Endothelial cell of umbilical vein (primary cell): ENCODE data around the gene CNR2. TPM values are rescaled to one million over a fixed set of nuclear protein-coding genes. Genes with fewer than 3 reads are reported as not detected.

Experiments
- BruUV-seq: library from RNA; stranded (reverse); fragments of 400-500 nt; replicated peaks from 2 replicates; lab custom pipeline; 2021; lab: Mats Ljungman, UMichigan
- CTCF ChIA-PET: fragments of 300-600, 350-600 bp; sonication (Branson Sonifier 250); formaldehyde crosslinking; loops from one replicate; lab custom pipeline; 2021; ENCODE audit warnings: antibody characterized with exemption, inconsistent platforms; lab: Charles Lee
- POLR2A ChIA-PET: fragments of 300-600, 350-600 bp; sonication (Branson Sonifier 250); formaldehyde crosslinking; loops from one replicate; lab custom pipeline; 2021; ENCODE audit warnings: antibody characterized with exemption, inconsistent platforms; lab: Charles Lee
- DNase-seq: peaks from one replicate; pipeline ENCODE4 v3.0.0-alpha.2; 2011; ENCODE audit warnings: low read depth, low spot score
- FAIRE-seq: peaks from 2 replicates; lab custom pipeline; 2011; peaks lifted over from hg19 to GRCh38; lab: Jason Lieb, UNC
- H2AFZ ChIP-seq: 2 replicates; pipeline ENCODE4 v1.6.0; 2012; ENCODE audit warnings: low read depth, low read length, control low read depth, inconsistent platforms
- H3K27ac ChIP-seq: 2 replicates; pipeline ENCODE4 v1.5.1; 2011; ENCODE audit warnings: low read depth, mild to moderate bottlenecking, control low read depth, low read length, moderate library complexity; ENCODE audit not compliant: insufficient read depth
- H3K27me3 ChIP-seq, 2 experiments: 2 replicates each; pipeline versions ENCODE4 v1.6.0 to v1.6.1; 2011; ENCODE audit warnings: low read length in 2 of 2, mixed read lengths in 1 of 2; ENCODE audit not compliant: control insufficient read depth in 2 of 2, insufficient read depth in 2 of 2
- H3K36me3 ChIP-seq, 2 experiments: 2 replicates in 1 of 2; 3 replicates in 1 of 2; pipeline ENCODE4 v1.5.1; 2011; ENCODE audit warnings: low read length in 2 of 2, mild to moderate bottlenecking in 1 of 2, moderate library complexity in 1 of 2; ENCODE audit not compliant: control insufficient read depth in 2 of 2, insufficient read depth in 2 of 2; ENCODE audit errors: extremely low read depth in 1 of 2
- H3K4me1 ChIP-seq: 3 replicates; pipeline ENCODE4 v1.5.1; 2011; ENCODE audit warnings: mild to moderate bottlenecking, low read length; ENCODE audit not compliant: control insufficient read depth, insufficient read depth; ENCODE audit errors: extremely low read depth
- H3K4me2 ChIP-seq: 2 replicates; pipeline ENCODE4 v1.6.1; 2011; ENCODE audit warnings: low read length, control low read depth, mixed read lengths; ENCODE audit not compliant: insufficient read depth
- H3K4me3 ChIP-seq, 3 experiments: fragments of 200-600 bp in 1 of 3; sonication (generic), shearing (Covaris generic) in 1 of 3; replicated peaks in 1 of 3; 2 replicates each; pipeline ENCODE4 v1.5.1; 2011 to 2016; ENCODE audit warnings: control low read depth in 3 of 3, low read length in 3 of 3, mild to moderate bottlenecking in 2 of 3, inconsistent platforms in 1 of 3, low read depth in 1 of 3, moderate library complexity in 1 of 3; ENCODE audit not compliant: insufficient read depth in 1 of 3
- H3K79me2 ChIP-seq: 2 replicates; pipeline ENCODE4 v1.6.0; 2012; ENCODE audit warnings: low read length, inconsistent platforms; ENCODE audit not compliant: control insufficient read depth, insufficient read depth
- H3K9ac ChIP-seq: replicated peaks from 2 replicates; pipeline ENCODE3; 2011; ENCODE audit warnings: low read length, control low read depth; ENCODE audit not compliant: insufficient read depth; ENCODE audit errors: extremely low read depth
- H3K9me1 ChIP-seq: replicated peaks from 3 replicates; pipeline ENCODE4 v1.6.0; 2011; ENCODE audit warnings: mild to moderate bottlenecking, low read length; ENCODE audit not compliant: control insufficient read depth, insufficient read depth; ENCODE audit errors: extremely low read depth
- H3K9me3 ChIP-seq: replicated peaks from 2 replicates; pipeline ENCODE4 v1.5.1; 2012; ENCODE audit warnings: low read length, inconsistent platforms; ENCODE audit not compliant: control insufficient read depth, insufficient read depth
- H4K20me1 ChIP-seq: replicated peaks from 2 replicates; pipeline ENCODE3; 2011; ENCODE audit warnings: mild to moderate bottlenecking, low read length; ENCODE audit not compliant: control insufficient read depth, insufficient read depth; ENCODE audit errors: extremely low read depth
- CTCF ChIP-seq, 2 donors: IDR thresholded peaks; 1 replicate in 1 of 2; 2 replicates in 1 of 2; pipeline ENCODE4 v1.5.1; 2011; ENCODE audit warnings: low read length in 2 of 2, mild to moderate bottlenecking in 2 of 2, moderate library complexity in 2 of 2, control low read depth in 1 of 2, inconsistent platforms in 1 of 2, low read depth in 1 of 2; ENCODE audit not compliant: insufficient read depth in 1 of 2; ENCODE audit errors: extremely low read depth in 1 of 2
- FOS ChIP-seq: IDR thresholded peaks from 2 replicates; pipeline ENCODE4 v1.6.1; 2011; ENCODE audit warnings: mild to moderate bottlenecking, low read length, moderate library complexity, borderline replicate concordance; ENCODE audit not compliant: insufficient read depth
- GATA2 ChIP-seq: IDR thresholded peaks from 2 replicates; pipeline ENCODE4 v1.7.0; 2011; ENCODE audit warnings: low read depth, mild to moderate bottlenecking, moderate library complexity, mixed read lengths, low read length; ENCODE audit not compliant: insufficient read length, insufficient read depth
- JUN ChIP-seq: IDR thresholded peaks from 2 replicates; pipeline ENCODE4 v1.6.1; 2011; ENCODE audit warnings: borderline replicate concordance, low read depth; ENCODE audit not compliant: insufficient read length, insufficient read depth
- MYC ChIP-seq: IDR thresholded peaks from one replicate; pipeline ENCODE4 v1.6.1; 2011; ENCODE audit warnings: mild to moderate bottlenecking, low read depth, low read length
- POLR2AphosphoS5 ChIP-seq: IDR thresholded peaks from 2 replicates; pipeline ENCODE4 v1.6.1; 2012; ENCODE audit warnings: low read depth, mild to moderate bottlenecking, control low read depth, low read length, moderate library complexity; ENCODE audit not compliant: insufficient read depth
- dilution Hi-C: fragments of 300-500 bp; cut with MboI; formaldehyde crosslinking; loops from one replicate; pipeline ENCODE4 v1.15.0; 2019; ENCODE audit warnings: low sequenced_read_pairs; ENCODE audit not compliant: extremely low pct_ligation_motif_present
- intact Hi-C: fragments of 100-400 bp; cut with micrococcal nuclease; formaldehyde crosslinking; loops from one replicate; pipeline ENCODE4 v1.10.0; 2022
- polyA plus RNA-seq, 4 experiments: library from polyadenylated mRNA; depleted of rRNA in 3 of 4; stranded (reverse) in 3 of 4; unstranded in 1 of 4; fragments of >200 nt; gene quantifications; 2 replicates each; pipeline versions ENCODE4 v1.2.1 to v1.2.3, GENCODE V29; 2011 to 2012; ENCODE audit warnings: missing spikeins in 1 of 4
- total RNA-seq: library from RNA; stranded (reverse); gene quantifications from 2 replicates; pipeline ENCODE4 v1.2.3, GENCODE V29; 2021
- TF ChIP-seq, protein P1 (sequence below): IDR thresholded peaks from 2 replicates; pipeline ENCODE4 v1.6.1; 2011; ENCODE audit not compliant: insufficient read depth, insufficient read length

CNR2 gene
- total and polyA plus RNA-seq, 2 donors (not counting 3 experiments of a cell fraction or from before 2014, with no cell fraction given), result not detected

GRCh38 chr1:23889074-23889473, 24.1 kb downstream of the CNR2 start:
- H3K27me3 ChIP-seq, result peaks cover 0 to 2% of the 10 kb centered on the region in 2 experiments
- H3K4me1 ChIP-seq, result no peaks in the 10 kb centered on the region
- ChIA-PET CTCF (no interaction called here), POLR2A (no interaction called here)
- no peak overlapping the region for H2AFZ ChIP-seq
- H3K9ac ChIP-seq, result no peak overlapping the region
- H3K27ac ChIP-seq, result no peak overlapping the region
- no peak overlapping the region for H3K4me2 ChIP-seq
- no peak for TF ChIP-seq CTCF (IDR thresholded peaks at IDR 0.05; ENCODE audit: extremely low read depth in 1 of 2, insufficient read depth in 1 of 2, low read depth in 1 of 2, low read length in 2 of 2)
- no peak for TF ChIP-seq FOS
- no peak for TF ChIP-seq JUN
- TF ChIP-seq GATA2, result no peak
- no peak for TF ChIP-seq POLR2AphosphoS5
- no peak for TF ChIP-seq MYC
- TF ChIP-seq, protein P1, sequence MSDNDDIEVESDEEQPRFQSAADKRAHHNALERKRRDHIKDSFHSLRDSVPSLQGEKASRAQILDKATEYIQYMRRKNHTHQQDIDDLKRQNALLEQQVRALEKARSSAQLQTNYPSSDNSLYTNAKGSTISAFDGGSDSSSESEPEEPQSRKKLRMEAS, result no peak
- dilution Hi-C loops, result no loop called here
- H4K20me1 ChIP-seq, result no peaks in the 10 kb centered on the region
- no peaks in the 10 kb centered on the region for H3K36me3 ChIP-seq
- DNase-seq (no peak), FAIRE-seq (no peak)
- intact Hi-C loops, result no loop called here
- no TSS peak for BruUV-seq
- H3K9me1 ChIP-seq, result no peaks in the 10 kb centered on the region
- no peak overlapping the region for H3K4me3 ChIP-seq
- H3K79me2 ChIP-seq, result no peaks in the 10 kb centered on the region
- H3K9me3 ChIP-seq, result no peaks in the 10 kb centered on the region
